ENCODE results near the gene ARSH. TPM values are rescaled to one million over a fixed set of nuclear protein-coding genes. Genes with fewer than 3 reads are reported as not detected.

Gene ARSH, protein sequence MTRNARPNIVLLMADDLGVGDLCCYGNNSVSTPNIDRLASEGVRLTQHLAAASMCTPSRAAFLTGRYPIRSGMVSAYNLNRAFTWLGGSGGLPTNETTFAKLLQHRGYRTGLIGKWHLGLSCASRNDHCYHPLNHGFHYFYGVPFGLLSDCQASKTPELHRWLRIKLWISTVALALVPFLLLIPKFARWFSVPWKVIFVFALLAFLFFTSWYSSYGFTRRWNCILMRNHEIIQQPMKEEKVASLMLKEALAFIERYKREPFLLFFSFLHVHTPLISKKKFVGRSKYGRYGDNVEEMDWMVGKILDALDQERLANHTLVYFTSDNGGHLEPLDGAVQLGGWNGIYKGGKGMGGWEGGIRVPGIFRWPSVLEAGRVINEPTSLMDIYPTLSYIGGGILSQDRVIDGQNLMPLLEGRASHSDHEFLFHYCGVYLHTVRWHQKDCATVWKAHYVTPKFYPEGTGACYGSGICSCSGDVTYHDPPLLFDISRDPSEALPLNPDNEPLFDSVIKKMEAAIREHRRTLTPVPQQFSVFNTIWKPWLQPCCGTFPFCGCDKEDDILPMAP
- not detected in 2 replicates for total RNA-seq

DNA sequence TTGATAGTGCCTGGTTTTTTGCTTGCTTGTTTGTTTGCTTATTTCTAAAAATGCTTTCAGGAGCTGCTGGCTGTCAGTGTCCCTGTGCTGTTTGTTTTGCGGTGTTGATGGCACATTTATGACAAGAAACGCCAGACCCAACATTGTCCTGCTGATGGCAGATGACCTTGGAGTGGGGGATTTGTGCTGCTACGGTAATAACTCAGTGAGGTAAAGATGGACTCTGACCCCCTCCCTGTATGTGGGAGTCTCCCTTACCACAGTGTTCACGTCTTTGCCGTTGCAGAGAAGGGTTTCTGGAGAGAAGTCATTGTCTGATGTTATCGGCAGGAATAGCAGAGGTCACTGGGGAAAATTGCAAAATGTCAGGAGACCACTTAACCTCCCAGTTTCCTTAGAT is at the start of gene ARSH:
Gene ARSH (plus strand): TSS at position 52 of the 400 bp plus-strand sequence. CDS start 67 bp downstream, at position 119.

Other genes starting within 250 kb of the ARSH start
- gene GYG2, start 177.6 kb upstream of the ARSH start, total RNA-seq: 0.23 TPM in 1 of 2 replicates, not detected in the other
- 5.2 and 11.9 TPM in 2 replicates for gene ARSD, start 77.2 kb upstream of the ARSH start, total RNA-seq
- gene ARSF, start 34.9 kb downstream of the ARSH start, total RNA-seq: not detected in 2 replicates

Data from hair follicular keratinocyte (primary cell).